Ishikawa (cell line): Measurements from ENCODE around the gene SLC22A3.

Source experiments
- CEBPB ChIP-seq: IDR thresholded peaks from 2 replicates; pipeline ENCODE4 v1.6.1; 2012
- EP300 ChIP-seq: IDR thresholded peaks from 2 replicates; pipeline ENCODE4 v1.6.1; 2012; ENCODE audit warnings: borderline replicate concordance
- FOXM1 ChIP-seq: IDR thresholded peaks from 2 replicates; pipeline ENCODE4 v1.6.1; 2012; ENCODE audit warnings: low read depth, borderline replicate concordance
- MAX ChIP-seq: IDR thresholded peaks from 2 replicates; pipeline ENCODE4 v1.6.1; 2012
- NFIC ChIP-seq: IDR thresholded peaks from 2 replicates; pipeline ENCODE4 v1.6.1; 2012
- RAD21 ChIP-seq: IDR thresholded peaks from 2 replicates; pipeline ENCODE4 v1.6.1; 2012; ENCODE audit warnings: low read depth
- REST ChIP-seq: IDR thresholded peaks from 2 replicates; pipeline ENCODE4 v1.6.1; 2012; ENCODE audit warnings: low read depth, mild to moderate bottlenecking
- TAF1 ChIP-seq: IDR thresholded peaks from 2 replicates; pipeline ENCODE4 v1.6.1; 2012; ENCODE audit warnings: low read depth, mild to moderate bottlenecking
- TEAD4 ChIP-seq: IDR thresholded peaks from 2 replicates; pipeline ENCODE4 v1.6.1; 2012
- YY1 ChIP-seq: IDR thresholded peaks from 2 replicates; pipeline ENCODE4 v1.6.1; 2012; ENCODE audit warnings: low read depth
- ZBTB7A ChIP-seq: IDR thresholded peaks from 2 replicates; pipeline ENCODE4 v1.6.1; 2012; ENCODE audit warnings: low read depth

DNA sequence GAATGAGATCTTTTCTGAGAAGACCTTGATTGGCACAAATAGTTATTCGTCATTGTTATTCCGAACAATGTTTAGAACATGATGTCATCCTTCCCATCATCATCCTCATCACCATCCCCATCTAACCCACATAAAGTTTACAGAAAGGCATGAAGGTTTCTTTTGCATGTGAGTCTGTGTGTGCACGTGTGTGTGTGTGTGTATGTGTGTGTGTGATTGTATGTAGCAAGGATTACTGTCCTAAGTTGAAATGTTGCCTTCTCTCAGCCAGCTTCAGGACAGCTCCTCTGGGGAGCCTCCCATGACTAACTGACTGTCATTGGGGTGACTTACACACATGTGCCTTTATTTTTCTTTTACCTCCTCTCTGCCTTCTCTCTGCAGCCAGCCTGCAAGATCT lies 113.5 kb downstream of the SLC22A3 start:
- TF ChIP-seq YY1 (no peak), RAD21 (no peak), MAX (no peak), CEBPB (no peak), NFIC (no peak), EP300 (no peak), REST (no peak), TEAD4 (no peak), TAF1 (no peak), FOXM1 (no peak), ZBTB7A (no peak)
